H9 (cell line): ENCODE data around the gene SAA1. TPM values are rescaled to one million over a fixed set of nuclear protein-coding genes. Genes with fewer than 3 reads are reported as not detected.

Source experiments
- DNase-seq: peaks from one replicate; pipeline ENCODE4 v3.0.0-alpha.2; 2017
- H2AFZ ChIP-seq: one replicate; pipeline ENCODE4 v1.6.1; 2013; ENCODE audit warnings: mild to moderate bottlenecking, low read length, control low read depth, moderate library complexity
- H2AK5ac ChIP-seq: 2 replicates; pipeline ENCODE4 v1.6.1; 2013; ENCODE audit warnings: low read length, control low read depth, mixed read lengths; ENCODE audit not compliant: insufficient read length
- H2BK120ac ChIP-seq: one replicate; pipeline ENCODE4 v1.6.1; 2013; ENCODE audit warnings: low read depth, mild to moderate bottlenecking, low read length, control low read depth, inconsistent platforms; ENCODE audit not compliant: poor library complexity, severe bottlenecking
- H2BK12ac ChIP-seq: 2 replicates; pipeline ENCODE4 v1.6.1; 2013; ENCODE audit warnings: low read length, control low read depth, mixed read lengths, low read depth; ENCODE audit not compliant: insufficient read length
- H2BK15ac ChIP-seq: 2 replicates; pipeline ENCODE4 v1.6.1; 2013; ENCODE audit warnings: low read depth, low read length, control low read depth
- H2BK20ac ChIP-seq: one replicate; pipeline ENCODE4 v1.6.1; 2013; ENCODE audit warnings: low read depth, mild to moderate bottlenecking, low read length, control low read depth, inconsistent platforms; ENCODE audit not compliant: poor library complexity, severe bottlenecking
- H2BK5ac ChIP-seq: 2 replicates; pipeline ENCODE4 v1.6.1; 2013; ENCODE audit warnings: low read length, control low read depth, mixed read lengths; ENCODE audit not compliant: insufficient read length
- H3K14ac ChIP-seq: 2 replicates; pipeline ENCODE4 v1.6.1; 2013; ENCODE audit warnings: low read length, control low read depth; ENCODE audit not compliant: insufficient read depth
- H3K18ac ChIP-seq: 2 replicates; pipeline ENCODE4 v1.6.1; 2013; ENCODE audit warnings: low read depth, mild to moderate bottlenecking, mixed read lengths, low read length, control low read depth; ENCODE audit not compliant: insufficient read length
- H3K23ac ChIP-seq: 2 replicates; pipeline ENCODE4 v1.6.1; 2013; ENCODE audit warnings: low read length, control low read depth, mixed read lengths, low read depth; ENCODE audit not compliant: insufficient read length
- H3K23me2 ChIP-seq: 2 replicates; pipeline ENCODE4 v1.6.1; 2013; ENCODE audit warnings: low read depth, mild to moderate bottlenecking, mixed read lengths, low read length, control low read depth; ENCODE audit not compliant: insufficient read length, poor library complexity, severe bottlenecking
- H3K27ac ChIP-seq: 2 replicates; pipeline ENCODE4 v1.5.1; 2013; ENCODE audit warnings: low read length, control low read depth, mixed read lengths, low read depth; ENCODE audit not compliant: insufficient read length
- H3K27me3 ChIP-seq: 2 replicates; pipeline ENCODE4 v1.6.1; 2013; ENCODE audit warnings: low read length, control low read depth, inconsistent platforms; ENCODE audit not compliant: insufficient read depth
- H3K4ac ChIP-seq: 2 replicates; pipeline ENCODE4 v1.6.1; 2013; ENCODE audit warnings: low read depth, mild to moderate bottlenecking, control low read depth, inconsistent platforms, low read length, moderate library complexity
- H3K4me1 ChIP-seq: 2 replicates; pipeline ENCODE4 v1.6.1; 2013; ENCODE audit warnings: low read length, control low read depth, inconsistent platforms; ENCODE audit not compliant: insufficient read depth
- H3K4me2 ChIP-seq: 2 replicates; pipeline ENCODE4 v1.6.1; 2013; ENCODE audit warnings: low read length, control low read depth, mixed read lengths; ENCODE audit not compliant: insufficient read length, insufficient read depth
- H3K56ac ChIP-seq: 2 replicates; pipeline ENCODE4 v1.6.1; 2013; ENCODE audit warnings: low read depth, mild to moderate bottlenecking, mixed read lengths, low read length, control low read depth; ENCODE audit not compliant: insufficient read length
- H3K79me1 ChIP-seq: 2 replicates; pipeline ENCODE4 v1.6.1; 2013; ENCODE audit warnings: low read depth, mild to moderate bottlenecking, moderate library complexity, low read length, control low read depth, inconsistent platforms; ENCODE audit not compliant: insufficient read depth, poor library complexity, severe bottlenecking
- H3K79me2 ChIP-seq: 2 replicates; pipeline ENCODE4 v1.6.1; 2013; ENCODE audit warnings: low read length, control low read depth, inconsistent platforms; ENCODE audit not compliant: insufficient read depth
- H3K9ac ChIP-seq: 2 replicates; pipeline ENCODE4 v1.6.1; 2013; ENCODE audit warnings: low read length, control low read depth, mixed read lengths; ENCODE audit not compliant: insufficient read length; ENCODE audit errors: extremely low read depth
- H3K9me3 ChIP-seq: one replicate; pipeline ENCODE4 v1.6.1; 2013; ENCODE audit warnings: low read depth, low read length, inconsistent platforms; ENCODE audit not compliant: control insufficient read depth
- H3T11ph ChIP-seq: one replicate; pipeline ENCODE4 v1.6.1; 2013; ENCODE audit warnings: mild to moderate bottlenecking, low read length, control low read depth, inconsistent platforms
- H4K20me1 ChIP-seq: one replicate; pipeline ENCODE4 v1.6.1; 2013; ENCODE audit not compliant: control insufficient read depth, insufficient read length, insufficient read depth
- H4K5ac ChIP-seq: 2 replicates; pipeline ENCODE4 v1.6.1; 2013; ENCODE audit warnings: low read depth, mild to moderate bottlenecking, mixed read lengths, low read length, control low read depth; ENCODE audit not compliant: insufficient read length
- H4K8ac ChIP-seq: replicated peaks from 2 replicates; pipeline ENCODE4 v1.6.1; 2013; ENCODE audit warnings: low read length, control low read depth, mixed read lengths, low read depth; ENCODE audit not compliant: insufficient read length
- H4K91ac ChIP-seq: 2 replicates; pipeline ENCODE4 v1.6.1; 2013; ENCODE audit warnings: low read depth, mild to moderate bottlenecking, moderate library complexity, mixed read lengths, low read length, control low read depth; ENCODE audit not compliant: insufficient read length
- H3K27ac Mint-ChIP-seq, 3 experiments: 2 replicates in 2 of 3; 3 replicates in 1 of 3; pipeline ENCODE4 v1.8.0; 2020 to 2021; ENCODE audit warnings: mixed read lengths in 3 of 3, mild to moderate bottlenecking in 1 of 3, moderate library complexity in 1 of 3
- H3K27me3 Mint-ChIP-seq: 2 replicates; pipeline ENCODE4 v1.8.0; 2021; ENCODE audit warnings: low read depth, mild to moderate bottlenecking, moderate library complexity, mixed read lengths
- H3K36me3 Mint-ChIP-seq, 3 experiments: 2 replicates in 2 of 3; 3 replicates in 1 of 3; pipeline ENCODE4 v1.8.0; 2020 to 2021; ENCODE audit warnings: low read depth in 3 of 3, mixed read lengths in 3 of 3; ENCODE audit not compliant: insufficient read depth in 1 of 3
- H3K4me1 Mint-ChIP-seq, 2 experiments: 2 replicates each; pipeline ENCODE4 v1.8.0; 2020; ENCODE audit warnings: mixed read lengths in 2 of 2
- H3K4me3 Mint-ChIP-seq, 2 experiments: 2 replicates in 1 of 2; 3 replicates in 1 of 2; pipeline ENCODE4 v1.8.0; 2020 to 2021; ENCODE audit warnings: mild to moderate bottlenecking in 2 of 2, mixed read lengths in 2 of 2, moderate library complexity in 1 of 2
- H3K9me3 Mint-ChIP-seq, 2 experiments: 2 replicates in 1 of 2; 3 replicates in 1 of 2; pipeline ENCODE4 v1.8.0; 2020; ENCODE audit warnings: mild to moderate bottlenecking in 2 of 2, mixed read lengths in 2 of 2, moderate library complexity in 1 of 2
- WGBS: extraction: QIAGEN DNeasy Blood & Tissue Kit; methylation state at CpG from one replicate; pipeline ENCODE4 v1.1.7; 2013; ENCODE audit warnings: missing lambda C conversion rate, low lambda C conversion rate, mixed read lengths; ENCODE audit not compliant: insufficient read length; ENCODE audit errors: extremely low coverage; 5-methylcytosine and 5-hydroxymethylcytosine counted together
- total RNA-seq: library from RNA; stranded (reverse); gene quantifications from 2 replicates; pipeline ENCODE4 v1.2.1, GENCODE V29; 2021
- TF ChIP-seq, protein P1 (sequence below): fragments of 200-600 bp; sonication (generic); conservative IDR thresholded peaks from 3 replicates; pipeline ENCODE4 v1.8.0; 2021; ENCODE audit warnings: antibody characterized with exemption, mild to moderate bottlenecking

SAA1 gene
- total RNA-seq, 1 experiment from 2014 or later: not detected

DNA sequence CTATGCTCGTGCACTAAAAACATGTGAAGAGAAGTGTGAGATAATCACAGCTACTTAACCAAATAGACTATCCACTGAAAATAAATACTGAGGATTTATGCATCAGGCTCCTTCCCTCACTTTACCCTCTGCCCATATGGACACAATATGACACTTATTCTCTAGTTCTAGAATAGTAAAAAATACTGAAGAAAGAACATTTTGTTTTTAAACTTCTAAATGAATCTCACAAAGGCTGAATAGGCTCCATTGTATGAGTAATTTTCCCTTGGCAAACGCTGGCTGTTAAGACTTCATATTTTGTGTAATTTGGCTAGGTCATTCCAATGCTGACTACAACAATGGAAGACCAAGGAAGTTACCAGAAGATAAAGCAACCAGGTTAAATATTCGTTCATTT is 45.9 kb downstream of the SAA1 start:
- no peak overlapping the region for H2BK20ac ChIP-seq
- H3K9me3 Mint-ChIP-seq: no peaks in the 10 kb centered on the region
- no peak overlapping the region for H3K27ac ChIP-seq
- H3K4ac ChIP-seq: no peak overlapping the region
- H3K9me3 ChIP-seq: no peaks in the 10 kb centered on the region
- H3K4me3 Mint-ChIP-seq: no peak overlapping the region
- H3K23me2 ChIP-seq: no peaks in the 10 kb centered on the region
- H3K18ac ChIP-seq: no peak overlapping the region
- H4K8ac ChIP-seq: no peak overlapping the region
- no peaks in the 10 kb centered on the region for H4K20me1 ChIP-seq
- H3T11ph ChIP-seq: no peak overlapping the region
- H2AK5ac ChIP-seq: no peak overlapping the region
- no peak overlapping the region for H2BK120ac ChIP-seq
- no peak overlapping the region for H2BK5ac ChIP-seq
- H3K4me2 ChIP-seq: no peak overlapping the region
- no peak overlapping the region for H2AFZ ChIP-seq
- no peak overlapping the region for H2BK15ac ChIP-seq
- H3K79me2 ChIP-seq: no peaks in the 10 kb centered on the region; the same call in 1 of the 2 replicates
- no peaks in the 10 kb centered on the region for H3K4me1 ChIP-seq
- H3K56ac ChIP-seq: no peak overlapping the region
- H4K5ac ChIP-seq: no peak overlapping the region
- 0 out of 4 replicates have a peak, but pooled peaks cover 0 to 5% of the 10 kb centered on the region in 2 experiments for H3K4me1 Mint-ChIP-seq
- H4K91ac ChIP-seq: no peak overlapping the region
- H3K14ac ChIP-seq: no peak overlapping the region
- no peak overlapping the region for H2BK12ac ChIP-seq
- H3K23ac ChIP-seq: no peak overlapping the region
- TF ChIP-seq, protein P1, sequence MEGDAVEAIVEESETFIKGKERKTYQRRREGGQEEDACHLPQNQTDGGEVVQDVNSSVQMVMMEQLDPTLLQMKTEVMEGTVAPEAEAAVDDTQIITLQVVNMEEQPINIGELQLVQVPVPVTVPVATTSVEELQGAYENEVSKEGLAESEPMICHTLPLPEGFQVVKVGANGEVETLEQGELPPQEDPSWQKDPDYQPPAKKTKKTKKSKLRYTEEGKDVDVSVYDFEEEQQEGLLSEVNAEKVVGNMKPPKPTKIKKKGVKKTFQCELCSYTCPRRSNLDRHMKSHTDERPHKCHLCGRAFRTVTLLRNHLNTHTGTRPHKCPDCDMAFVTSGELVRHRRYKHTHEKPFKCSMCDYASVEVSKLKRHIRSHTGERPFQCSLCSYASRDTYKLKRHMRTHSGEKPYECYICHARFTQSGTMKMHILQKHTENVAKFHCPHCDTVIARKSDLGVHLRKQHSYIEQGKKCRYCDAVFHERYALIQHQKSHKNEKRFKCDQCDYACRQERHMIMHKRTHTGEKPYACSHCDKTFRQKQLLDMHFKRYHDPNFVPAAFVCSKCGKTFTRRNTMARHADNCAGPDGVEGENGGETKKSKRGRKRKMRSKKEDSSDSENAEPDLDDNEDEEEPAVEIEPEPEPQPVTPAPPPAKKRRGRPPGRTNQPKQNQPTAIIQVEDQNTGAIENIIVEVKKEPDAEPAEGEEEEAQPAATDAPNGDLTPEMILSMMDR: no peak
- DNase-seq: no peak
- peak overlapping the region in 1 of 3 experiments; percentile 82; a peak in 1 of 7 replicates for H3K27ac Mint-ChIP-seq
- no peaks in the 10 kb centered on the region for H3K27me3 ChIP-seq
- no CpG with 5 or more reads among the region's 3 CpGs for WGBS
- H3K27me3 Mint-ChIP-seq: no peaks in the 10 kb centered on the region
- H3K79me1 ChIP-seq: peaks cover 4% of the 10 kb centered on the region
- no peak overlapping the region for H3K9ac ChIP-seq
- H3K36me3 Mint-ChIP-seq: peaks cover 7 to 44% (median 32%) of the 10 kb centered on the region in 3 experiments; a peak in 6 of 7 replicates
